Hepatocyte (in vitro differentiated cells): ENCODE data around the gene RASSF1. TPM values are rescaled to one million over a fixed set of nuclear protein-coding genes. Genes with fewer than 3 reads are reported as not detected.

ENCODE experiments used
- DNase-seq: peaks from one replicate; pipeline ENCODE4 v3.0.0-alpha.2; 2016; ENCODE audit warnings: low spot score
- H2AFZ ChIP-seq: fragments of 200-600 bp; sonication (generic); 2 replicates; pipeline ENCODE4 v1.6.0; 2016; ENCODE audit warnings: antibody characterized with exemption, mild to moderate bottlenecking
- H3K27ac ChIP-seq: fragments of 200-600 bp; sonication (generic); 2 replicates; pipeline ENCODE4 v1.5.1; 2016; ENCODE audit warnings: mild to moderate bottlenecking
- H3K27me3 ChIP-seq: fragments of 200-600 bp; sonication (generic); 2 replicates; pipeline ENCODE4 v1.6.1; 2016
- H3K36me3 ChIP-seq: fragments of 200-600 bp; sonication (generic); replicated peaks from 2 replicates; pipeline ENCODE4 v1.5.1; 2016; ENCODE audit warnings: low read depth; ENCODE audit not compliant: insufficient read depth
- H3K4me1 ChIP-seq: fragments of 200-600 bp; sonication (generic); 2 replicates; pipeline ENCODE4 v1.5.1; 2016; ENCODE audit warnings: mild to moderate bottlenecking, moderate library complexity; ENCODE audit not compliant: insufficient read depth
- H3K4me2 ChIP-seq: fragments of 200-600 bp; sonication (generic); 2 replicates; pipeline ENCODE4 v1.6.0; 2016
- H3K4me3 ChIP-seq: fragments of 200-600 bp; sonication (generic); 2 replicates; pipeline ENCODE4 v1.5.1; 2016; ENCODE audit warnings: mild to moderate bottlenecking
- H3K79me2 ChIP-seq: fragments of 200-600 bp; sonication (generic); 2 replicates; pipeline ENCODE4 v1.6.0; 2017; ENCODE audit warnings: mild to moderate bottlenecking
- H3K9me2 ChIP-seq: fragments of 200-600 bp; sonication (generic); replicated peaks from 2 replicates; pipeline ENCODE4 v1.6.0; 2017; ENCODE audit warnings: mild to moderate bottlenecking; ENCODE audit not compliant: insufficient read depth
- H3K9me3 ChIP-seq: fragments of 200-600 bp; sonication (generic); 2 replicates; pipeline ENCODE4 v1.5.1; 2016; ENCODE audit warnings: low read depth, mild to moderate bottlenecking
- H4K20me1 ChIP-seq: fragments of 200-600 bp; sonication (generic); 2 replicates; pipeline ENCODE4 v1.6.0; 2016; ENCODE audit warnings: mild to moderate bottlenecking; ENCODE audit not compliant: insufficient read depth, poor library complexity, severe bottlenecking
- EZH2 ChIP-seq: fragments of 200-600 bp; sonication (generic); IDR thresholded peaks from 2 replicates; pipeline ENCODE4 v1.6.1; 2016; ENCODE audit warnings: antibody characterized with exemption, mild to moderate bottlenecking, borderline replicate concordance
- EZH2phosphoT487 ChIP-seq: fragments of 200-600 bp; sonication (generic); IDR thresholded peaks from one replicate; pipeline ENCODE4 v1.6.1; 2018; ENCODE audit warnings: antibody characterized with exemption, mild to moderate bottlenecking, low read depth, moderate library complexity; ENCODE audit not compliant: unreplicated experiment, severe bottlenecking
- WGBS: methylation state at CpG from one replicate; pipeline ENCODE4 v1.1.6; 2016; ENCODE audit warnings: low lambda C conversion rate; ENCODE audit errors: missing lambda C conversion rate; 5-methylcytosine and 5-hydroxymethylcytosine counted together
- polyA plus RNA-seq: library from polyadenylated mRNA; unstranded; fragments of >200 nt; fragmentation: Nextera tagmentation; extraction: Ambion mirVana; gene quantifications from 2 replicates; pipeline ENCODE4 v1.2.1, GENCODE V29; 2016
- total RNA-seq: library from RNA; depleted of rRNA; stranded (reverse); fragments of >200 nt; gene quantifications from 2 replicates; pipeline ENCODE4 v1.2.3, GENCODE V29; 2014
- TF ChIP-seq, protein P1 (sequence below): fragments of 200-600 bp; sonication (generic); IDR thresholded peaks from 2 replicates; pipeline ENCODE4 v1.5.1; 2016; ENCODE audit warnings: antibody characterized with exemption, mild to moderate bottlenecking; ENCODE audit not compliant: poor library complexity

Gene RASSF1
- total and polyA plus RNA-seq, 2 experiments from 2014 or later: 11.3 to 22.9 TPM

DNA sequence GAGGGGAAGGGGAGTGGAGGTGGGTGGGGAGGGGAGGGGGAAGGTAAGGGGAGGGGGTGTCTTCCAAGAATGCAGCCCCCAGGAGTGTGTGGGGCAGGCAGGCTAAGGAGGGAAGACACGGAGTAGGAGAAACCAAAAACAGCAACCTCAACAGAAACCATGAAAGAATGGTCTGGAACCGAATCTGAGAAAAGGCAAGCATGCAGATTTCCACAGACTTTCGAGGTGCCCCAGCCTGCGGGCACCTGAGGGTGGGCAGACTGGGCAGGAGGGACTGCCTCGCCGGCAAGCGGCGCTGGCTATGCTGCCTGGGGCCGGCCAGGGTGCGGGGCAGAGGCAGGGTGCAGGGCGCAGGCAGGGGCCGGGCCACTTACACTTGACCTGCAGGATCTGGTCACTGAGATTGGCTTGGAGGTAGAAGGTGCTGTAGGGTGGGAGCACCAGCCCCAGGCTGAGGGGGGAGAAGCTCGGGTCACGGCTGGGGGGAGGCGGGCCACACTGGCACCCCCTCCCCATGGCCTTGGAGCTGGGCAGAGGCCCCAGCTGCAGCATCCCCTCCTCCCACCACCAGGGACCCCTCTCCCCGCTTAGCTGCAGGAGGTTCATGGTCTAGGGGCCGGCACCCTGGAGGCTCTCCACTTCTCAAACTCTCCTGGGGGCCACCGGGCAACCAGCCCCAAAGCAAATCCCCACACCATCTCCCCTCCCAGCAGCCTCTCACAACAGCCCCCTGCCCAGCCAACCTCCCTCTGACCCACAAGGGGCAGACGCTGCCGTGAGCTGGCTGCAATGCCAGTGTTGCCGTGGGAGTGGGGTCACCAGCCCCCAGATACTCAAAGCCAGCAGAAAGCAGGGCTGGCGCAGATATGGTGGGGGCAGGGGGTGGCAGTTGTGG, 34.0 kb upstream of the RASSF1 start:
- no peaks in the 10 kb centered on the region for H3K9me2 ChIP-seq
- no peak overlapping the region for H3K4me2 ChIP-seq
- H3K27me3 ChIP-seq: no peaks in the 10 kb centered on the region
- TF ChIP-seq EZH2 (no peak), EZH2phosphoT487 (no peak)
- TF ChIP-seq, protein P1, sequence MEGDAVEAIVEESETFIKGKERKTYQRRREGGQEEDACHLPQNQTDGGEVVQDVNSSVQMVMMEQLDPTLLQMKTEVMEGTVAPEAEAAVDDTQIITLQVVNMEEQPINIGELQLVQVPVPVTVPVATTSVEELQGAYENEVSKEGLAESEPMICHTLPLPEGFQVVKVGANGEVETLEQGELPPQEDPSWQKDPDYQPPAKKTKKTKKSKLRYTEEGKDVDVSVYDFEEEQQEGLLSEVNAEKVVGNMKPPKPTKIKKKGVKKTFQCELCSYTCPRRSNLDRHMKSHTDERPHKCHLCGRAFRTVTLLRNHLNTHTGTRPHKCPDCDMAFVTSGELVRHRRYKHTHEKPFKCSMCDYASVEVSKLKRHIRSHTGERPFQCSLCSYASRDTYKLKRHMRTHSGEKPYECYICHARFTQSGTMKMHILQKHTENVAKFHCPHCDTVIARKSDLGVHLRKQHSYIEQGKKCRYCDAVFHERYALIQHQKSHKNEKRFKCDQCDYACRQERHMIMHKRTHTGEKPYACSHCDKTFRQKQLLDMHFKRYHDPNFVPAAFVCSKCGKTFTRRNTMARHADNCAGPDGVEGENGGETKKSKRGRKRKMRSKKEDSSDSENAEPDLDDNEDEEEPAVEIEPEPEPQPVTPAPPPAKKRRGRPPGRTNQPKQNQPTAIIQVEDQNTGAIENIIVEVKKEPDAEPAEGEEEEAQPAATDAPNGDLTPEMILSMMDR: no peak
- no peaks in the 10 kb centered on the region for H3K9me3 ChIP-seq
- H3K36me3 ChIP-seq: no peaks in the 10 kb centered on the region
- H3K4me3 ChIP-seq: no peak overlapping the region
- DNase-seq: no peak
- no peaks in the 10 kb centered on the region for H4K20me1 ChIP-seq
- no peak overlapping the region for H2AFZ ChIP-seq
- no peaks in the 10 kb centered on the region for H3K79me2 ChIP-seq
- 81% methylated on average over 17 of the region's 22 CpGs for WGBS
- H3K27ac ChIP-seq: no peak overlapping the region
- peaks cover 3% of the 10 kb centered on the region for H3K4me1 ChIP-seq

DNA sequence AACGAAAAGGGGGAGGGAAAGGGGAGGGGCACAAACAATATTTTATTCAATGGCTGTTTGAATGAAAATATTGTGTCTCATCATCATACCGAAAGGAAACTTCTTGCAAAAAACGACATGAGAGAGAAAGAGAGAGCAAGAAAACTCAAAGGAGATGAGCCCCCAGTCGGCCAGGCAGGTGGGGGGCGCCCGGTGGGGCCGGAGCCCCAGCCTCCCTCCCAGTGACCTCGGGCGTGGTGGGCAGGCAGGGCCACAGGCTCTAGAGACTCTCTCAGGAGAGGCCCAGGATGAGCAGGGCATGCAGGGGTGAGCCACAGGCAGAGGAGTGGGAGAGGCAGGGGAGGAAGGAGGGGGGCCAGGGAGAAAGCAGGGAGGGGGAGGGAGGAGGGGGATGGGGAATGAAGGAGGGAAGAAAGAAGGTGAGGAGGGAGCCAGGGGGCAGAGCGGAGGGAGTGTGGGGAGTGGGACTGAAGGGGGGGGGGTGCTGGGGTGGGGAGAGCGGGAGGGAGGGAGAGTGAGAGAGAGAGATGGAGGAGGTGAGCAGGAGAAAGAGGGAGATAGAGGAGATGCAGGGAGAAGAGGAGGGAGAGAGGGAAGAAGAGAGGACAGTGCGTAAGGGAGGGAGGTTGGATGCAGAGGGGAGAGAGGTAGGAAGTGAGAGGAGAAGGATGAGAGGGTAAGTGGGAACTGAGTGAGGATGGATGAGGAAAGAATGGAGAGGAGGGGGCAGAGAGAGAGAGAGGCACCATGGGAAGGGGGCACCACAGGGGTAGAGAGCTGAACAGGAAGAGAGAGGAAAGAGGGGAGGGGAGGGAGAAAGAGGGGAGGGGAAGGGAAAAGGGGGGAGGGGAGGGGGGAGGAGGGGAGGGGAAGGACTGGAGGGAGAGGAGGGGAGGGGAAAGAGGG, 32.8 kb upstream of the RASSF1 start:
- TF ChIP-seq EZH2phosphoT487 (no peak), EZH2 (no peak)
- TF ChIP-seq, protein P1: no peak
- Histone ChIP-seq H3K27me3 (no peaks in the 10 kb centered on the region), H2AFZ (no peak overlapping the region), H3K36me3 (no peaks in the 10 kb centered on the region), H3K9me3 (no peaks in the 10 kb centered on the region), H4K20me1 (no peaks in the 10 kb centered on the region), H3K4me3 (no peak overlapping the region), H3K4me1 (peaks cover 3% of the 10 kb centered on the region), H3K27ac (no peak overlapping the region), H3K9me2 (no peaks in the 10 kb centered on the region), H3K79me2 (no peaks in the 10 kb centered on the region), H3K4me2 (no peak overlapping the region)
- WGBS: 69% methylated on average over 10 of the region's 12 CpGs
- no peak for DNase-seq

DNA sequence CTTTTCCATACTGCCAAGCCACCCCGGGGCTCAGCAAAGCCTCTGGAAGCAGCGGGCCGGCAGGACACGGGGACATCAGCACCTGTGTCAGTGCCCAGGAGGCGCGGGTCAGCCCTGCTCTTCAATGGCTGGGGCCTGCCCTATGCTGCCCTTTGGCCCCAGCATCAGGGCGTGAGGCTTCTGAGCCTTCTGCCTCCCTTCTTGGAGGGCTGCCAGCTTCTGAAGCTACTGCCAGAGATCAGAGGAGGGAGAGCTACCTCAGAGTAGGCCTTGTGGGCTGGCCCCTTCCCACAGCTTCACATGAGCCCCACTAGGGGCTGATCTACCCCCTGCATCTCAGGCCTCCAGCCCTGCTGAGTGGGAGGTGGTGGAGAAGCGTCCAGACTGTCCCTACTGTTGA, 31.7 kb upstream of the RASSF1 start:
- H3K9me2 ChIP-seq: no peaks in the 10 kb centered on the region
- H2AFZ ChIP-seq: no peak overlapping the region
- no peaks in the 10 kb centered on the region for H3K9me3 ChIP-seq
- no peak overlapping the region for H3K27ac ChIP-seq
- peaks cover 3% of the 10 kb centered on the region for H3K4me1 ChIP-seq
- H3K4me3 ChIP-seq: no peak overlapping the region
- peak; percentile 62 for DNase-seq
- no peaks in the 10 kb centered on the region for H3K36me3 ChIP-seq
- no peaks in the 10 kb centered on the region for H3K27me3 ChIP-seq
- 79% methylated on average over 8 of the region's 8 CpGs for WGBS
- no peaks in the 10 kb centered on the region for H4K20me1 ChIP-seq
- no peak overlapping the region for H3K4me2 ChIP-seq
- H3K79me2 ChIP-seq: no peaks in the 10 kb centered on the region
- TF ChIP-seq EZH2: no peak
- TF ChIP-seq EZH2phosphoT487: no peak
- TF ChIP-seq, protein P1: no peak
